GM12878 (cell line): ENCODE data around the gene BMP2K. TPM values are rescaled to one million over a fixed set of nuclear protein-coding genes. Genes with fewer than 3 reads are reported as not detected.

ENCODE experiments used
- BHLHE40 ChIP-seq, 2 experiments: fragments of 450-650 bp in 1 of 2; IDR thresholded peaks; 2 replicates each; pipeline ENCODE4 v1.6.1; 2011 to 2017; ENCODE audit warnings: low read depth in 2 of 2, borderline replicate concordance in 1 of 2, improper control_type of control experiment in 1 of 2, low read length in 1 of 2, mild to moderate bottlenecking in 1 of 2
- CBFB ChIP-seq: IDR thresholded peaks from 2 replicates; pipeline ENCODE4 v1.6.1; 2016; ENCODE audit warnings: antibody characterized with exemption, low read depth
- DPF2 ChIP-seq: fragments of 450-650 bp; IDR thresholded peaks from 2 replicates; pipeline ENCODE4 v1.6.1; 2017; ENCODE audit warnings: mild to moderate bottlenecking
- ETV6 ChIP-seq, 2 experiments: fragments of 450-650 bp in 1 of 2; IDR thresholded peaks in 1 of 2; conservative IDR thresholded peaks in 1 of 2; 2 replicates each; pipeline ENCODE4 v1.6.1; 2014; ENCODE audit warnings: antibody characterized with exemption in 1 of 2, borderline replicate concordance in 1 of 2, low read depth in 1 of 2, mild to moderate bottlenecking in 1 of 2, moderate library complexity in 1 of 2
- IKZF2 ChIP-seq, 2 experiments: fragments of 450-650 bp; IDR thresholded peaks; 2 replicates each; pipeline ENCODE4 v1.6.1; 2017; ENCODE audit warnings: mild to moderate bottlenecking in 2 of 2, moderate library complexity in 2 of 2
- JUND ChIP-seq: IDR thresholded peaks from 2 replicates; pipeline ENCODE4 v1.6.1; 2012; ENCODE audit warnings: low read depth, mild to moderate bottlenecking, low read length, improper control_type of control experiment, moderate library complexity
- MEF2B ChIP-seq: fragments of 450-650 bp; IDR thresholded peaks from 2 replicates; pipeline ENCODE4 v1.6.1; 2018; ENCODE audit warnings: mild to moderate bottlenecking, moderate library complexity; ENCODE audit not compliant: partially characterized antibody, poor library complexity, severe bottlenecking
- NFIC ChIP-seq: IDR thresholded peaks from 2 replicates; pipeline ENCODE4 v1.6.1; 2012; ENCODE audit warnings: low read depth, mild to moderate bottlenecking, inconsistent platforms, low read length, moderate library complexity
- PML ChIP-seq: IDR thresholded peaks from 2 replicates; pipeline ENCODE4 v1.6.1; 2012; ENCODE audit warnings: low read length, inconsistent platforms
- RAD51 ChIP-seq: fragments of 450-650 bp; IDR thresholded peaks from 2 replicates; pipeline ENCODE4 v1.6.1; 2016; ENCODE audit warnings: moderate library complexity, mild to moderate bottlenecking, inconsistent platforms
- SIN3A ChIP-seq: IDR thresholded peaks from 2 replicates; pipeline ENCODE4 v1.6.1; 2012; ENCODE audit warnings: low read depth, low read length, improper control_type of control experiment
- STAT3 ChIP-seq: IDR thresholded peaks from 2 replicates; pipeline ENCODE4 v1.6.1; 2011; ENCODE audit warnings: low read depth, low read length, improper control_type of control experiment
- ZBED1 ChIP-seq: IDR thresholded peaks from 2 replicates; pipeline ENCODE4 v1.6.1; 2016; ENCODE audit warnings: borderline replicate concordance
- polyA plus RNA-seq, 11 experiments: library from polyadenylated mRNA; depleted of rRNA in 4 of 11; unstranded in 6 of 11; stranded (reverse) in 5 of 11; fragments of >200 nt; fragmentation: Nextera tagmentation in 4 of 11; fragmentation: Illumina TruSeq in 1 of 11; extraction: Ambion mirVana in 4 of 11; extraction: Trizol in 1 of 11; gene quantifications; 1 replicate in 1 of 11; 2 replicates in 10 of 11; pipeline versions ENCODE4 v1.2.1 to v1.2.3, GENCODE V29; 2011 to 2016; ENCODE audit warnings: inconsistent platforms in 2 of 11, missing spikeins in 2 of 11, low read depth in 1 of 11
- total RNA-seq, 4 experiments: library from RNA; depleted of rRNA in 3 of 4; stranded (reverse); fragments of >200 nt in 3 of 4; fragmentation: Illumina TruSeq in 1 of 4; extraction: Trizol in 1 of 4; gene quantifications; 2 replicates each; pipeline versions ENCODE4 v1.2.1 to v1.2.3, GENCODE V29; 2013 to 2021
- TF ChIP-seq, protein P1 (sequence below): fragments of 450-650 bp; IDR thresholded peaks from 2 replicates; pipeline ENCODE4 v1.6.1; 2016; ENCODE audit warnings: mild to moderate bottlenecking, moderate library complexity, borderline replicate concordance
- TF ChIP-seq, protein P2 (sequence below): IDR thresholded peaks from 2 replicates; pipeline ENCODE4 v1.6.1; 2012; ENCODE audit warnings: low read length, inconsistent platforms
- TF ChIP-seq, protein P3 (sequence below): fragments of 450-650 bp; conservative IDR thresholded peaks from 2 replicates; pipeline ENCODE4 v1.6.1; 2017; ENCODE audit warnings: mild to moderate bottlenecking, moderate library complexity
- TF ChIP-seq, protein P4 (sequence below): fragments of 450-650 bp; IDR thresholded peaks from 2 replicates; pipeline ENCODE4 v1.6.1; 2017; ENCODE audit warnings: mild to moderate bottlenecking, low read depth, inconsistent platforms; ENCODE audit not compliant: poor library complexity, severe bottlenecking
- TF ChIP-seq, protein P5 (sequence below): IDR thresholded peaks from 2 replicates; pipeline ENCODE4 v1.6.1; 2012; ENCODE audit warnings: low read depth, low read length, improper control_type of control experiment

The BMP2K gene
- total and polyA plus RNA-seq, 10 of the 15 experiments (the other 5 are each of a cell fraction or from before 2014, with no cell fraction given), result 3.3 to 84.6 (median 24.8) TPM

DNA sequence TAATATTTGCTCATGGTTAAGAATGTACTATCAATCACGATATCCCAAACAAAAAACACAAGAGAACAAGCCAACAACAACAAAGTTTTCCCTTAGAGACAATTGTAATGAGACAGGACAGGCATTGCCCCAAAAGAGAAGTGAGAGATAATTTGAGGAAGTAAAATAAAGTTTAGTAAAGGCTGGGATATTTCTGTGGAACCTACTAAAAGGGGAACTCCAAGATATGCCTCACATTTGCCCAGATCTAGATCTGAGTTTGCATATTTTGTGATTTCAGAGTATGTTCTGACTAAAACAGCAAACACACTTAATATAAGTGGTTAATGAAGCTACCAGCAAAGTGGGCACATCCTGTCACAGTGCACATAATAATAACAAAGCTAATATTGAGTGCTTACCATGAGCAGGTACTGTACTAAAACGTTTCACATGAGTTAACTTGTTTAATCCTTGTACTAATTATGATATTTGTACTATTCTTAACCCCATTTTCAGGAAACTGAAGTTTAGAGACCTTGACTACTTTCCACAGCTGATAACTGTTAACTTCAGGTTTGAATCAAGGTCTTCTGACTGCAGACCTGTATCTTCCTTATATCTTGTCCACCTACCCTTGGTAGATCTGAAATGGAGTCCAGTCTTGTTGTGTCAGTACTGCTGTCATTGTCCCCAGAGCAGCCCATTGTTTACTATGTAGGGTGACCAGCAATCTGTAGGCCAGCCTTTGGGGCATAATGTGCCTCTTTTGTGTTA, 26.0 kb upstream of the BMP2K start (continued):
- TF ChIP-seq, protein P1, sequence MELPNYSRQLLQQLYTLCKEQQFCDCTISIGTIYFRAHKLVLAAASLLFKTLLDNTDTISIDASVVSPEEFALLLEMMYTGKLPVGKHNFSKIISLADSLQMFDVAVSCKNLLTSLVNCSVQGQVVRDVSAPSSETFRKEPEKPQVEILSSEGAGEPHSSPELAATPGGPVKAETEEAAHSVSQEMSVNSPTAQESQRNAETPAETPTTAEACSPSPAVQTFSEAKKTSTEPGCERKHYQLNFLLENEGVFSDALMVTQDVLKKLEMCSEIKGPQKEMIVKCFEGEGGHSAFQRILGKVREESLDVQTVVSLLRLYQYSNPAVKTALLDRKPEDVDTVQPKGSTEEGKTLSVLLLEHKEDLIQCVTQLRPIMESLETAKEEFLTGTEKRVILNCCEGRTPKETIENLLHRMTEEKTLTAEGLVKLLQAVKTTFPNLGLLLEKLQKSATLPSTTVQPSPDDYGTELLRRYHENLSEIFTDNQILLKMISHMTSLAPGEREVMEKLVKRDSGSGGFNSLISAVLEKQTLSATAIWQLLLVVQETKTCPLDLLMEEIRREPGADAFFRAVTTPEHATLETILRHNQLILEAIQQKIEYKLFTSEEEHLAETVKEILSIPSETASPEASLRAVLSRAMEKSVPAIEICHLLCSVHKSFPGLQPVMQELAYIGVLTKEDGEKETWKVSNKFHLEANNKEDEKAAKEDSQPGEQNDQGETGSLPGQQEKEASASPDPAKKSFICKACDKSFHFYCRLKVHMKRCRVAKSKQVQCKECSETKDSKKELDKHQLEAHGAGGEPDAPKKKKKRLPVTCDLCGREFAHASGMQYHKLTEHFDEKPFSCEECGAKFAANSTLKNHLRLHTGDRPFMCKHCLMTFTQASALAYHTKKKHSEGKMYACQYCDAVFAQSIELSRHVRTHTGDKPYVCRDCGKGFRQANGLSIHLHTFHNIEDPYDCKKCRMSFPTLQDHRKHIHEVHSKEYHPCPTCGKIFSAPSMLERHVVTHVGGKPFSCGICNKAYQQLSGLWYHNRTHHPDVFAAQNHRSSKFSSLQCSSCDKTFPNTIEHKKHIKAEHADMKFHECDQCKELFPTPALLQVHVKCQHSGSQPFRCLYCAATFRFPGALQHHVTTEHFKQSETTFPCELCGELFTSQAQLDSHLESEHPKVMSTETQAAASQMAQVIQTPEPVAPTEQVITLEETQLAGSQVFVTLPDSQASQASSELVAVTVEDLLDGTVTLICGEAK, result no peak
- TF ChIP-seq ETV6 (conservative IDR thresholded peaks at IDR 0.05 in 1 of 2, IDR thresholded peaks at IDR 0.05 in 1 of 2; ENCODE audit: borderline replicate concordance in 1 of 2, low read depth in 1 of 2) (peak in 1 of 2 experiments; percentile 78; a peak in 1 of 4 replicates), BHLHE40 (IDR thresholded peaks at IDR 0.05; ENCODE audit: borderline replicate concordance in 1 of 2, low read depth in 2 of 2, low read length in 1 of 2) (peak; percentile 65 to 75), MEF2B (peak; percentile 85), IKZF2 (IDR thresholded peaks at IDR 0.05) (peak; percentile 97 to 98), NFIC (peak; percentile 98), JUND (peak; percentile 7; the same call in 1 of the 2 replicates), RAD51 (0 out of 2 replicates have a peak, but pooled peaks have one; percentile 23), ZBED1 (peak; percentile 86), STAT3 (peak; percentile 76; the same call in 1 of the 2 replicates), SIN3A (no peak), DPF2 (peak; percentile 99), PML (peak; percentile 77), CBFB (peak; percentile 66)
- TF ChIP-seq, protein P2, sequence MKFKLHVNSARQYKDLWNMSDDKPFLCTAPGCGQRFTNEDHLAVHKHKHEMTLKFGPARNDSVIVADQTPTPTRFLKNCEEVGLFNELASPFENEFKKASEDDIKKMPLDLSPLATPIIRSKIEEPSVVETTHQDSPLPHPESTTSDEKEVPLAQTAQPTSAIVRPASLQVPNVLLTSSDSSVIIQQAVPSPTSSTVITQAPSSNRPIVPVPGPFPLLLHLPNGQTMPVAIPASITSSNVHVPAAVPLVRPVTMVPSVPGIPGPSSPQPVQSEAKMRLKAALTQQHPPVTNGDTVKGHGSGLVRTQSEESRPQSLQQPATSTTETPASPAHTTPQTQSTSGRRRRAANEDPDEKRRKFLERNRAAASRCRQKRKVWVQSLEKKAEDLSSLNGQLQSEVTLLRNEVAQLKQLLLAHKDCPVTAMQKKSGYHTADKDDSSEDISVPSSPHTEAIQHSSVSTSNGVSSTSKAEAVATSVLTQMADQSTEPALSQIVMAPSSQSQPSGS, result peak; percentile 95
- TF ChIP-seq, protein P3, sequence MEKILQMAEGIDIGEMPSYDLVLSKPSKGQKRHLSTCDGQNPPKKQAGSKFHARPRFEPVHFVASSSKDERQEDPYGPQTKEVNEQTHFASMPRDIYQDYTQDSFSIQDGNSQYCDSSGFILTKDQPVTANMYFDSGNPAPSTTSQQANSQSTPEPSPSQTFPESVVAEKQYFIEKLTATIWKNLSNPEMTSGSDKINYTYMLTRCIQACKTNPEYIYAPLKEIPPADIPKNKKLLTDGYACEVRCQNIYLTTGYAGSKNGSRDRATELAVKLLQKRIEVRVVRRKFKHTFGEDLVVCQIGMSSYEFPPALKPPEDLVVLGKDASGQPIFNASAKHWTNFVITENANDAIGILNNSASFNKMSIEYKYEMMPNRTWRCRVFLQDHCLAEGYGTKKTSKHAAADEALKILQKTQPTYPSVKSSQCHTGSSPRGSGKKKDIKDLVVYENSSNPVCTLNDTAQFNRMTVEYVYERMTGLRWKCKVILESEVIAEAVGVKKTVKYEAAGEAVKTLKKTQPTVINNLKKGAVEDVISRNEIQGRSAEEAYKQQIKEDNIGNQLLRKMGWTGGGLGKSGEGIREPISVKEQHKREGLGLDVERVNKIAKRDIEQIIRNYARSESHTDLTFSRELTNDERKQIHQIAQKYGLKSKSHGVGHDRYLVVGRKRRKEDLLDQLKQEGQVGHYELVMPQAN, result peak; percentile 26; the same call in 1 of the 2 replicates
- TF ChIP-seq, protein P4, sequence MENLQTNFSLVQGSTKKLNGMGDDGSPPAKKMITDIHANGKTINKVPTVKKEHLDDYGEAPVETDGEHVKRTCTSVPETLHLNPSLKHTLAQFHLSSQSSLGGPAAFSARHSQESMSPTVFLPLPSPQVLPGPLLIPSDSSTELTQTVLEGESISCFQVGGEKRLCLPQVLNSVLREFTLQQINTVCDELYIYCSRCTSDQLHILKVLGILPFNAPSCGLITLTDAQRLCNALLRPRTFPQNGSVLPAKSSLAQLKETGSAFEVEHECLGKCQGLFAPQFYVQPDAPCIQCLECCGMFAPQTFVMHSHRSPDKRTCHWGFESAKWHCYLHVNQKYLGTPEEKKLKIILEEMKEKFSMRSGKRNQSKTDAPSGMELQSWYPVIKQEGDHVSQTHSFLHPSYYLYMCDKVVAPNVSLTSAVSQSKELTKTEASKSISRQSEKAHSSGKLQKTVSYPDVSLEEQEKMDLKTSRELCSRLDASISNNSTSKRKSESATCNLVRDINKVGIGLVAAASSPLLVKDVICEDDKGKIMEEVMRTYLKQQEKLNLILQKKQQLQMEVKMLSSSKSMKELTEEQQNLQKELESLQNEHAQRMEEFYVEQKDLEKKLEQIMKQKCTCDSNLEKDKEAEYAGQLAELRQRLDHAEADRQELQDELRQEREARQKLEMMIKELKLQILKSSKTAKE, result peak; percentile 89
- TF ChIP-seq, protein P5, sequence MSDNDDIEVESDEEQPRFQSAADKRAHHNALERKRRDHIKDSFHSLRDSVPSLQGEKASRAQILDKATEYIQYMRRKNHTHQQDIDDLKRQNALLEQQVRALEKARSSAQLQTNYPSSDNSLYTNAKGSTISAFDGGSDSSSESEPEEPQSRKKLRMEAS, result no peak
